T-helper 9 cell (primary cell): ENCODE data around the gene SLX9.
"Not testable (repeated sequence)": the region's sequence is repeated elsewhere in the genome, so short reads cannot be mapped to it uniquely, and the experiment has no call there.

ENCODE experiments used
- DNase-seq: peaks from one replicate; pipeline ENCODE4 v3.0.0-alpha.2; 2020

Gene SLX9

GRCh38 chr21:44965251-44966022 lies 25.6 kb downstream of the SLX9 start:
- no peak for DNase-seq

DNA sequence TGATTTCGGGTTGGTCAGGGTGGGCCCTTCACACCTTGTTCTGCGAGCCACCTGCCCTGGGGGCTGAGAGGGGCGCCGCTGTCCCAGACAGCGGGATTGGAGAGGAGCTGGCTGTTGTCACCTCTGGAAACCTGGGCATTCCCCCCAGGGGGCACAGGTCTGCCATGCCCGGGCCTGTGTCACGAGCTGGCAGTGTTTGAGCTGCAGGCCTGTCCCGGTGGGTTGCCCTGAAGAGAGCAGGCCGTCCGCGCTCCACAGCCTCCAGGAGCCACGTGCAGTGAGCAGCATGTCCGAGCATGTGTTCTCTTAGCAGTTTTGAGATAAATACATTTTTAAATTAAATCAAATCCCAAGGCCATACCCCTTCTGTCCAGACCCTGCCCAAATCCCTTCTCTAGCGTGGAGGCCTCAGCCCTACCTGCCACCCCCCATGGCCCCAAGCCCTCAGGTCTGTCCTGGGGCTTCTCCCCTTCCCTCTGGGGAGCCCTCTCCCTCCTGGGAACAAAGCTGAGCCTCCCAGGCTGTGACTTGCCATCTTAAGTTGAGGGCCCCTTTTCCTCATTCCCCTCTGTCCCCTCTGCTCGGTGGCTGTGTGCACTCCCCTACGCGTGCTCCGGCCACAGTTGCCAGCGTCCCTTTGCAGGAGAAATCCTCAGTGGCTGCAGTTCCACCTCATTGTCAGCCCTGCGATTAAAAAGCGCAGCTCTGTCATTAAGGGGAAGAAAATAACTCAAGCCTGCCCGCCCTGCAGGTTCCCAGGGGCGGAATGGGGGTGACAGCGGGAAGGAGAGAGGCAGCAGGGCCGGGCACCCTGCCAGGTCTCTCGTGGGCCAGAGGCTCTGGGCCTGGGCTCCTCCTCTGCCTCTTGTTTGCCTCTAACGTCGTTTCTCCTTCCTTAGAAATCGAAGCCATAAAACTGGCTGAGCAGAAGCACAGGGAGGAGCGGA lies 26.6 kb downstream of the SLX9 start:
- DNase-seq: no peak

- no peak for DNase-seq
These were observed 27.5 kb downstream of the SLX9 start for GRCh38 chr21:44967082-44968047.

GRCh38 chr21:44969066-44969670 lies 29.3 kb downstream of the SLX9 start:
- DNase-seq: no peak

DNA sequence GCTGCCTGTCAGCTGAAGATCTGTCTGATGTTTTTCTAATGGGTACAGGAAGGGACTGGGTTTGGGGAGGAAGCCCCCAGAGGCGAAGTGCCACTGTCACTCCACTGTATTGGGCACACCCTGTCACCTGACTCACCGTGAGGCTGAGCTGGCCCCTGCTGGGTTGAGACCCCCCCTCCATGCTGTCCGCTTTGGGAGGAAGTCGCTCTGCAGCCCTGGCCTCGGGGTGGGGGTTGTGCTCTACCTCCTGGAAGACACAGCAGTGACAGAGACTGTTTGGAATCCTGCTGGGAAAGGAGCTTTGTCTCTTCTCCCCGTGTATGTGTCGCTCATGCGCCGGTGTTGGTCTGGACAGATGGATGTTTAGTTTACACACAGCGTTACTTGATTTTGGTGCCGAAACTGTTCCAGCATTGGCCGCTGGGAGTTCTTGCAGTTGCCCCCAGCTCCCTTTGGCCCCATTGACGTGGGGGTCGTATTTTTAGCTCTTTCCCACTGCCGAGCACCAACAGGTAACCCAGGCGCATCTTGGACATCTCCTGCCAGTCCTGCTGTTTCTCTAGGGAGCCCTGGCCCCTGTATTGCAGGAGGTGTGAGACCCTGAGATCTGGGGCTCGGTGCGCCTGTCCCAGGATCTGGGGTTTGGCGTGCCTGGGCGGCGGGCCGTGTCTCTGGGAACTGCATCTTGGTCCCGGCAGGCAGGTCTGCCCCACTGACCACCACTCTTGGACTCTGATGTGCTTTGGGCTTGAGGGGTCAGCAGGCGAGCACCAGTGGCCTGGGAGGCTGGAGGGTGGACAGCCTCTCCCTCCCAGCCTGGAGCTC lies 30.3 kb downstream of the SLX9 start:
- no peak for DNase-seq

GRCh38 chr21:44970766-44971671 lies 31.2 kb downstream of the SLX9 start:
- no peak for DNase-seq

GRCh38 chr21:44971672-44971995 lies 31.8 kb downstream of the SLX9 start:
- no peak for DNase-seq

- no peak for DNase-seq
These were observed 32.5 kb downstream of the SLX9 start for GRCh38 chr21:44972301-44972814.

DNA sequence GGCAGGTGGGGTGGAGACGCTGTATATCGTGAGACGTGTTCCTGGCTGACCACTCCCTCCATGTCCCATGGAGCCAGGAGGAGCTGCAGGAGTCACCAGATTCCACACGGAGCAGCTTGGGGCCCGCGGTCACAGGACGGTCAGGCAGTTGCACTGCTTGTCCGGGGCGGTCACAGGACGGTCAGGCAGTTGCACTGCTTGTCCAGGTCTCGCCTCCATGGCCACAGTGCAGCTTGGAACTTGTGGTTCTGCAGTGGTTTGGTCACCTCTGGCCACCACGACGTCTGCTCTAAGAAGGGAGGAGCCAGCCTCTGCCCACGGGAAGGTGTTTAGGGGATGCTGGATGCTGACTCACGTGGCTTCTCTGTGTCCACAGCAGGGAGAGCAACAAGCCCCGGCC lies 33.0 kb downstream of the SLX9 start:
- no peak for DNase-seq

DNA sequence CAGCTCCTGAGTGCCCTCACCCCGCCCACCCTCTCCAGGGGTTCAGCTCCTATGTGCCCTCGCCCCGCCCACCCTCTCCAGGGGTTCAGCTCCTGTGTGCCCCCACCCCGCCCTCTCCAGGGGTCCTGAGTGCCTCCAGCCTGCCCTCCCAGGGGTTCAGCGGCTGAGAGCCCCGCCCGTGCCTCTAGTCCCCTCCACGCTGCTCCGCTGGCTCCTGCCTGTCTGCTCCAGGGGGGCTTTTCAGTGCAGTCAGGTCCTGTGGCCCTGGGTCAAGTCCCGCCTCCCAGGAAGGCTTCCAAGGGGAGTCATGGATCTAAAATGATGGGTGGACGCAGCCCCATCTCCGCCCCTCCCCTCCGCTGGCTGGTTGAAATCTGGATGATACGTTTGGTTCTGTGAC lies 33.8 kb downstream of the SLX9 start:
- no peak for DNase-seq

- no peak for DNase-seq
These were observed 34.8 kb downstream of the SLX9 start for GRCh38 chr21:44974676-44975075.

DNA sequence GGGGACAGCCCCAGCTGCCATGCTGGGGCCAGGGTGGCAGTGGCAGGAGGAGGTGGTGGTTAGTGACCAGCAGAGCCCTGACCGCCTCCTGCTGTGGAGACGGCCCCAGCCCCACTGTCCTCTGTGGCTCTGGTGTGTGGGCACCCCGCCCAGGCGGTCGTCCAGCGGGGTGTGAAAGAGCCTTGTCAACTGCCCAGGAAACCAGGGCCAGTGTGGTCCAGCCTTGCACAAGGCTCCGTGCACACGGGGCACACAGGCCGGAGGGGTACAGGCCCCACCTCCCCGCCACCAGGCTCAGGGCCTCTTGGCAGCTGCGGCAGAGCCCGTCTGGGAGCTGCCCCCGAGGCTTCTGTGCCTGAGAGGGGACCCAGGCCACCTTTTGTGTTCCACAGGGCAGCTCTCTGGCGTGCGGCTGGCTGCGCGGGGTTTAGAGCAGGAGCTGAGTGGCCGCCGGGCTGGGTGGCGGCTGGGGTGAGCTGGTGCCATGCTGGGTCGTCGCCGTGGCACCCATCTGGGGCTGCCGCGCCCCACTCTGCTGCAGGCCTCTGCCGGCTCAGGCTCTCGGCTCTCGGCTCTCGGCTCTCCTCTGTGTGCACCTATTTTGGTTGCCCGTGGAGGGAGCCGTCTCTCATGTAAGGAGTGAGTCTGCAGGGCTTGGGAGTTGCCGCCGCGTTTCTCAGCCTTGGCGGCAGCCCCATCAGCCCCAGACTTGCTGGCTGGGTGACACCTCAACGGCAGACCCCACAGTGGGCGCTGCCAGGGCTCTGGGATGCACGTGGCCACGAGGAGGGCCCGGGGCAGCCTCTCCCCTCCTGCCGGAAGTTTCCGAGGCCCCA lies 36.1 kb downstream of the SLX9 start:
- no peak for DNase-seq

- DNase-seq: not testable (repeated sequence)
These were observed 36.9 kb downstream of the SLX9 start for GRCh38 chr21:44976556-44977393.

- DNase-seq: no peak
These were observed 37.9 kb downstream of the SLX9 start for GRCh38 chr21:44977616-44978340.

- DNase-seq: no peak
These were observed 40.1 kb downstream of the SLX9 start for GRCh38 chr21:44979687-44980561.
